Measurements from ENCODE around the gene SAMD4A.
"Not testable (repeated sequence)": the region's sequence is repeated elsewhere in the genome, so short reads cannot be mapped to it uniquely, and the experiment has no call there.

SAMD4A gene

GRCh38 chr14:54797556-54797955 lies 230.6 kb downstream of the SAMD4A start:
- no peak overlapping the region for H3K27ac ChIP-seq
- TF ChIP-seq ZFX (IDR thresholded peaks at IDR 0.05) = no peak
- no peak for TF ChIP-seq CTCF (conservative IDR thresholded peaks at IDR 0.05)

- no peak overlapping the region for H3K27ac ChIP-seq
- no peak for TF ChIP-seq CTCF (conservative IDR thresholded peaks at IDR 0.05)
- no peak for TF ChIP-seq ZFX (IDR thresholded peaks at IDR 0.05)
These were observed 231.1 kb downstream of the SAMD4A start for GRCh38 chr14:54797986-54798385.

GRCh38 chr14:54798465-54799124 lies 231.7 kb downstream of the SAMD4A start:
- no peak overlapping the region for H3K27ac ChIP-seq
- TF ChIP-seq ZFX (IDR thresholded peaks at IDR 0.05) (no peak), CTCF (conservative IDR thresholded peaks at IDR 0.05) (no peak)

- H3K27ac ChIP-seq = not testable (repeated sequence)
These were observed 234.6 kb downstream of the SAMD4A start for GRCh38 chr14:54801482-54801881.

- TF ChIP-seq CTCF (conservative IDR thresholded peaks at IDR 0.05) = no peak
- no peak for TF ChIP-seq ZFX (IDR thresholded peaks at IDR 0.05)
- H3K27ac ChIP-seq = no peak overlapping the region
These were observed 236.5 kb downstream of the SAMD4A start for GRCh38 chr14:54803396-54803795.

GRCh38 chr14:54803926-54804537 lies 237.1 kb downstream of the SAMD4A start:
- H3K27ac ChIP-seq = no peak overlapping the region
- no peak for TF ChIP-seq ZFX (IDR thresholded peaks at IDR 0.05)
- TF ChIP-seq CTCF (conservative IDR thresholded peaks at IDR 0.05) = no peak

DNA sequence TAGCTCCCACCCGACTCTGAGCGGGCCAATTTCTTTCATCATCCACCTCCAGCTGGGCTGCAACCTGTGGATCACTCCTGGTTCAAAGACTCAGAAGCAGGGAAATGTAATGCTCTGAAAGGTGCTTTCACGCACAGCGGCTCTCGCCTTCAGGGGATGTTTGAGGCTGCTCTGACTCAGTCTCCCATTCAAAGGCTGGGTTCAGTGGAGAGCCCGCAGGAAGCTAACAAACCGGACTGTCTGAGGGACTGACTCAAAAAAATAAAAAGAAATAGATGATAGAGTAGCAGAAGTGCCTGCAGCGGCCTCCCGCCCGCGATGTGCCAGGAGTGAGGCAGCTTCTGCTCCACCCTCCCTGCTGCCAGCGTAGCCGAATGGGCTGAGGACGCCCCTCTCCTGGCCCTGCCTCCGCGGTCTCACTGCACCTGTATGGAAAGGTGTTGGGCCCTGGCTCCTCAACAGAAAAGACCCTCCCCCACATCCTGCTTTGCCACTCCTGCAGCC lies 237.7 kb downstream of the SAMD4A start:
- no peak overlapping the region for H3K27ac ChIP-seq
- TF ChIP-seq ZFX (IDR thresholded peaks at IDR 0.05) = no peak
- TF ChIP-seq CTCF (conservative IDR thresholded peaks at IDR 0.05) = no peak

GRCh38 chr14:54805070-54805444 lies 238.1 kb downstream of the SAMD4A start:
- H3K27ac ChIP-seq = no peak overlapping the region
- TF ChIP-seq CTCF (conservative IDR thresholded peaks at IDR 0.05) (no peak), ZFX (IDR thresholded peaks at IDR 0.05) (no peak)

All from C4-2B (cell line).